ENCODE data around the gene PLA2G4E. TPM values are rescaled to one million over a fixed set of nuclear protein-coding genes. Genes with fewer than 3 reads are reported as not detected.

PLA2G4E gene
- total RNA-seq, 1 experiment from 2014 or later, result not detected

- intact Hi-C loops (cut with micrococcal nuclease; ENCODE audit: unreplicated experiment), result loop anchor here (2.0 kb wide), 1 partner anchor 35 kb away; no protein-coding TSS in a partner anchor
- DNase-seq, result peak in 1 of 2 experiments; percentile 28
- ChIA-PET CTCF (no interaction called here), POLR2A (ENCODE audit: unreplicated experiment) (no interaction called here)
- Histone ChIP-seq H3K4me3 (no peak overlapping the region), H3K27ac (no peak overlapping the region), H3K4me1 (replicated peaks; ENCODE audit: insufficient read depth) (peaks cover 38% of the 10 kb centered on the region), H3K9me3 (ENCODE audit: insufficient read depth, low read depth) (no peaks in the 10 kb centered on the region), H3K36me3 (ENCODE audit: low read depth) (no peaks in the 10 kb centered on the region), H3K27me3 (ENCODE audit: insufficient read depth, low read depth) (no peaks in the 10 kb centered on the region), H3F3A (ENCODE audit: insufficient read depth, low read depth) (peaks cover 10% of the 10 kb centered on the region), H2AFZ (no peak overlapping the region), H4K20me1 (ENCODE audit: insufficient read depth) (peaks cover 2% of the 10 kb centered on the region; the same call in 1 of the 2 replicates), H3K9me2 (ENCODE audit: insufficient read depth) (no peaks in the 10 kb centered on the region), H3K79me2 (ENCODE audit: low read depth) (no peaks in the 10 kb centered on the region), H3K4me2 (no peak overlapping the region)
- TF ChIP-seq EZH2 (IDR thresholded peaks at IDR 0.05; ENCODE audit: low read depth) (no peak), CTCF (conservative IDR thresholded peaks at IDR 0.05) (no peak)
- BruUV-seq (replicated peaks), result no TSS peak
These were observed 85.2 kb downstream of the PLA2G4E start for GRCh38 chr15:41935566-41936020.

- POLR2A ChIA-PET (ENCODE audit: unreplicated experiment), result interaction anchor here (0.6 kb wide), 1 partner anchor 38 kb away, joined by 3 read pairs; no protein-coding TSS in a partner anchor
- no TSS peak for BruUV-seq (replicated peaks)
- peak overlapping the region; percentile 47 for H3K4me2 ChIP-seq
- CTCF ChIA-PET, result no interaction called here
- no peaks in the 10 kb centered on the region for H3K27me3 ChIP-seq (ENCODE audit: insufficient read depth, low read depth)
- H2AFZ ChIP-seq, result no peak overlapping the region
- H3K27ac ChIP-seq, result peak overlapping the region; percentile 41
- peak in 1 of 2 experiments; percentile 69 for DNase-seq
- intact Hi-C loops (cut with micrococcal nuclease; ENCODE audit: unreplicated experiment), result loop anchor here (2.0 kb wide), 1 partner anchor 36 kb away; no protein-coding TSS in a partner anchor
- H3K4me3 ChIP-seq, result no peak overlapping the region
- no peaks in the 10 kb centered on the region for H3K9me2 ChIP-seq (ENCODE audit: insufficient read depth)
- H3K4me1 ChIP-seq (replicated peaks; ENCODE audit: insufficient read depth), result peaks cover 45% of the 10 kb centered on the region
- no peaks in the 10 kb centered on the region for H3K79me2 ChIP-seq (ENCODE audit: low read depth)
- no peak for TF ChIP-seq CTCF (conservative IDR thresholded peaks at IDR 0.05)
- no peak for TF ChIP-seq EZH2 (IDR thresholded peaks at IDR 0.05; ENCODE audit: low read depth)
- H3K36me3 ChIP-seq (ENCODE audit: low read depth), result no peaks in the 10 kb centered on the region
- no peaks in the 10 kb centered on the region for H3K9me3 ChIP-seq (ENCODE audit: insufficient read depth, low read depth)
- H3F3A ChIP-seq (ENCODE audit: insufficient read depth, low read depth), result peaks cover 17% of the 10 kb centered on the region
- H4K20me1 ChIP-seq (ENCODE audit: insufficient read depth), result peaks cover 2% of the 10 kb centered on the region; the same call in 1 of the 2 replicates
These were observed 86.0 kb downstream of the PLA2G4E start for GRCh38 chr15:41934843-41935242.

- Histone ChIP-seq H3K27me3 (ENCODE audit: insufficient read depth, low read depth) (no peaks in the 10 kb centered on the region), H3F3A (ENCODE audit: insufficient read depth, low read depth) (peaks cover 22% of the 10 kb centered on the region), H3K4me1 (replicated peaks; ENCODE audit: insufficient read depth) (peaks cover 55% of the 10 kb centered on the region), H3K4me2 (peak overlapping the region; percentile 34), H3K9me3 (ENCODE audit: insufficient read depth, low read depth) (no peaks in the 10 kb centered on the region), H3K79me2 (ENCODE audit: low read depth) (no peaks in the 10 kb centered on the region), H3K4me3 (no peak overlapping the region), H2AFZ (no peak overlapping the region), H4K20me1 (ENCODE audit: insufficient read depth) (peaks cover 7% of the 10 kb centered on the region), H3K9me2 (ENCODE audit: insufficient read depth) (no peaks in the 10 kb centered on the region), H3K27ac (no peak overlapping the region), H3K36me3 (ENCODE audit: low read depth) (no peaks in the 10 kb centered on the region)
- DNase-seq, result peak; percentile 61 to 66
- ChIA-PET CTCF (interaction anchor here (0.6 kb wide), 1 partner anchor 119 kb away, joined by 4 read pairs; no protein-coding TSS in a partner anchor), POLR2A (ENCODE audit: unreplicated experiment) (no interaction called here)
- BruUV-seq (replicated peaks), result no TSS peak
- TF ChIP-seq CTCF (conservative IDR thresholded peaks at IDR 0.05) (no peak), EZH2 (IDR thresholded peaks at IDR 0.05; ENCODE audit: low read depth) (no peak)
- intact Hi-C loops (cut with micrococcal nuclease; ENCODE audit: unreplicated experiment), result loop anchor here (2.0 kb wide), 1 partner anchor 37 kb away; no protein-coding TSS in a partner anchor
These were observed 87.1 kb downstream of the PLA2G4E start for GRCh38 chr15:41933771-41934170.

Data from PC-9 (cell line).